ENCODE measurements around the gene BPIFB2.

BPIFB2 gene

DNA sequence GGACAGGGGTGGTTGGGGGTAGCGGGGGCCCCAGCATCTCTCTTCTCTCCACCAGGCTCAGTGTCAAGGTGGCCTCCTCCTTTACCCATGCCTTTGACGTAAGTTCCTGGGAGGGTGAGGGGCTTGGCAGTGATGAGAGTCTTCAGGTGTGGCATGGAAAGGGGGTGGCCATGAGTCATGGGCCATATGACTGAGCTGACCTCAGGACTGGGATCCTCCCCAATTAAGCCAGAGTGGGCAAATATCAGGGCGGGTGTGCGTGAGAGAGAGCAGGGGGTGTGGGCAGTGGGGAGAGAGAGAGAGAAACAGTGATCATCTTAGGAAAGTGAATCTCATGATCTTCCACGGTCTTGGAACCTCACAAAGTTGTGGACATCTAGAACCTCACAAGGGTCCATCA lies 63.7 kb downstream of the BPIFB2 start:
- no peak for DNase-seq (ENCODE audit: low read depth)
- no peak overlapping the region for H3K4me3 ChIP-seq (ENCODE audit: low read length)
- TF ChIP-seq CTCF (conservative IDR thresholded peaks at IDR 0.05; ENCODE audit: low read depth, low read length): no peak

- no peak for TF ChIP-seq CTCF (conservative IDR thresholded peaks at IDR 0.05; ENCODE audit: low read depth, low read length)
- no peak overlapping the region for H3K4me3 ChIP-seq (ENCODE audit: low read length)
- DNase-seq (ENCODE audit: low read depth): no peak
Measured at GRCh38 chr20:33072362-33072761, 64.9 kb downstream of the BPIFB2 start.

DNA sequence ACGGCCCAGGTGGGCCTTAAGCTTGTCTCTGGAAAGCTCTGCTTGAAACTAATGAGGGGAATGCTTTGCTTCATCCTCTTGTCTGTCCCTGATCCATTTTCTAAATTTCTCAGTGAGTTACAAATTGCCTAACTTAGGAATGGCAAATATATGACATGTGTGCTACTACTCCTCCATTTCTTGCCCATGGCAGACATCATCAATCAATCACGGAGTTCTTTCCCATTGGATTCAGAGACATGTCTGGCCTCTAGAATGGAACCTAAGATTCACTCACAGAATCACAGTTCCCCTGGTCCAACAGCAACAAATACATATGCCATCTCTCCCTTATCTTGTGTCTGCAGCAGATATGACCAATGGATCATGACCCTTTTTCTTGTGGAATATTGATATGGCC lies 65.3 kb downstream of the BPIFB2 start:
- no peak for DNase-seq (ENCODE audit: low read depth)
- no peak for TF ChIP-seq CTCF (conservative IDR thresholded peaks at IDR 0.05; ENCODE audit: low read depth, low read length)
- no peak overlapping the region for H3K4me3 ChIP-seq (ENCODE audit: low read length)
